Measurements from ENCODE around the gene MMEL1.
A peak's percentile ranks its signal among the peaks of the same experiment; 100 is the strongest.

MMEL1 gene

DNA sequence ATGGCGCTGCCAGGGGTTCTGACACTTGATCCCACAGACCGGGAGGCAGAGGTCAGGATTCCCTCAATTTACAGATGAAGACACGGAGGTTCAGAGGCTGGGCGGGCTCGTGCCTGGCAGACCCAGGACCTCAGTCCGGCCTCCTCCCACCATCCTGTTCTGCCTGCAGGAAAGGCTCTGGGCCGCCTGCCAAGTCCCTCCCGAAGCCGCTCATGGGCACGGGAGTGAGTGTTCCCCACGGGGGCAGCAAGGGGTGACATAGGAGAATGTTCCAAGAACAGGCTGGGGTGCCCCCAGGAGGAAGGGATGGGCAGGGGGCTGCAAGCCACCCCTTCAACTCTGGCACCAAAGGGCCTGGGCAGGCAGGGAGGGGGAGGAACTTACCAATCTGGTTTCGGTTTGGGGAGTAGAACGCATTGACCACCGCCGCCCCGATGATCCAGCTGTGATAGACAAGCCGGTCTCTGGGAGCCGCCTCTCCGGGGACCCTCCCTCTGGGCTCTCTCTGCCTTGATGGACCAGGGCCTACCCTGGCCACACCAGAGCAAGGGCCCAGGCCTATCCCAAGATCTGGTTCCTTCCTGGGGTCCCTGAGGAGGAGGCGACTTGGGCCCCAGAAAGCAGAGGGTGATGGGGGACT lies 38.7 kb downstream of the MMEL1 start (continued):
- TF ChIP-seq, protein P1, sequence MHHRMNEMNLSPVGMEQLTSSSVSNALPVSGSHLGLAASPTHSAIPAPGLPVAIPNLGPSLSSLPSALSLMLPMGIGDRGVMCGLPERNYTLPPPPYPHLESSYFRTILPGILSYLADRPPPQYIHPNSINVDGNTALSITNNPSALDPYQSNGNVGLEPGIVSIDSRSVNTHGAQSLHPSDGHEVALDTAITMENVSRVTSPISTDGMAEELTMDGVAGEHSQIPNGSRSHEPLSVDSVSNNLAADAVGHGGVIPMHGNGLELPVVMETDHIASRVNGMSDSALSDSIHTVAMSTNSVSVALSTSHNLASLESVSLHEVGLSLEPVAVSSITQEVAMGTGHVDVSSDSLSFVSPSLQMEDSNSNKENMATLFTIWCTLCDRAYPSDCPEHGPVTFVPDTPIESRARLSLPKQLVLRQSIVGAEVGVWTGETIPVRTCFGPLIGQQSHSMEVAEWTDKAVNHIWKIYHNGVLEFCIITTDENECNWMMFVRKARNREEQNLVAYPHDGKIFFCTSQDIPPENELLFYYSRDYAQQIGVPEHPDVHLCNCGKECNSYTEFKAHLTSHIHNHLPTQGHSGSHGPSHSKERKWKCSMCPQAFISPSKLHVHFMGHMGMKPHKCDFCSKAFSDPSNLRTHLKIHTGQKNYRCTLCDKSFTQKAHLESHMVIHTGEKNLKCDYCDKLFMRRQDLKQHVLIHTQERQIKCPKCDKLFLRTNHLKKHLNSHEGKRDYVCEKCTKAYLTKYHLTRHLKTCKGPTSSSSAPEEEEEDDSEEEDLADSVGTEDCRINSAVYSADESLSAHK (tag by site-specific recombination; IDR thresholded peaks at IDR 0.05), result no peak
- no peak for TF ChIP-seq ZNF830 (tag by site-specific recombination; IDR thresholded peaks at IDR 0.05; ENCODE audit: low read depth)
- TF ChIP-seq ZNF600 (tag by site-specific recombination; IDR thresholded peaks at IDR 0.05), result peak; percentile 60
- TF ChIP-seq ZBTB1 (tag by site-specific recombination; IDR thresholded peaks at IDR 0.05), result no peak
- TF ChIP-seq ZIC2 (tag by site-specific recombination; IDR thresholded peaks at IDR 0.05), result 0 out of 2 replicates have a peak, but pooled peaks have one; percentile 17
- TF ChIP-seq ZBTB8A (tag by site-specific recombination; IDR thresholded peaks at IDR 0.05), result 0 out of 2 replicates have a peak, but pooled peaks have one; percentile 20
- TF ChIP-seq ZNF184 (tag by site-specific recombination; IDR thresholded peaks at IDR 0.05), result no peak
- TF ChIP-seq, protein P2, sequence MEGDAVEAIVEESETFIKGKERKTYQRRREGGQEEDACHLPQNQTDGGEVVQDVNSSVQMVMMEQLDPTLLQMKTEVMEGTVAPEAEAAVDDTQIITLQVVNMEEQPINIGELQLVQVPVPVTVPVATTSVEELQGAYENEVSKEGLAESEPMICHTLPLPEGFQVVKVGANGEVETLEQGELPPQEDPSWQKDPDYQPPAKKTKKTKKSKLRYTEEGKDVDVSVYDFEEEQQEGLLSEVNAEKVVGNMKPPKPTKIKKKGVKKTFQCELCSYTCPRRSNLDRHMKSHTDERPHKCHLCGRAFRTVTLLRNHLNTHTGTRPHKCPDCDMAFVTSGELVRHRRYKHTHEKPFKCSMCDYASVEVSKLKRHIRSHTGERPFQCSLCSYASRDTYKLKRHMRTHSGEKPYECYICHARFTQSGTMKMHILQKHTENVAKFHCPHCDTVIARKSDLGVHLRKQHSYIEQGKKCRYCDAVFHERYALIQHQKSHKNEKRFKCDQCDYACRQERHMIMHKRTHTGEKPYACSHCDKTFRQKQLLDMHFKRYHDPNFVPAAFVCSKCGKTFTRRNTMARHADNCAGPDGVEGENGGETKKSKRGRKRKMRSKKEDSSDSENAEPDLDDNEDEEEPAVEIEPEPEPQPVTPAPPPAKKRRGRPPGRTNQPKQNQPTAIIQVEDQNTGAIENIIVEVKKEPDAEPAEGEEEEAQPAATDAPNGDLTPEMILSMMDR (tag by site-specific recombination; IDR thresholded peaks at IDR 0.05), result 0 out of 2 replicates have a peak, but pooled peaks have one; percentile 18
- TF ChIP-seq KLF9 (tag by site-specific recombination; IDR thresholded peaks at IDR 0.05; ENCODE audit: low read depth), result no peak
- no peak for TF ChIP-seq ZBTB17 (tag by site-specific recombination; IDR thresholded peaks at IDR 0.05)
- no peak for TF ChIP-seq HOXC10 (CRISPR knock-in tag; IDR thresholded peaks at IDR 0.05)
- TF ChIP-seq, protein P3, sequence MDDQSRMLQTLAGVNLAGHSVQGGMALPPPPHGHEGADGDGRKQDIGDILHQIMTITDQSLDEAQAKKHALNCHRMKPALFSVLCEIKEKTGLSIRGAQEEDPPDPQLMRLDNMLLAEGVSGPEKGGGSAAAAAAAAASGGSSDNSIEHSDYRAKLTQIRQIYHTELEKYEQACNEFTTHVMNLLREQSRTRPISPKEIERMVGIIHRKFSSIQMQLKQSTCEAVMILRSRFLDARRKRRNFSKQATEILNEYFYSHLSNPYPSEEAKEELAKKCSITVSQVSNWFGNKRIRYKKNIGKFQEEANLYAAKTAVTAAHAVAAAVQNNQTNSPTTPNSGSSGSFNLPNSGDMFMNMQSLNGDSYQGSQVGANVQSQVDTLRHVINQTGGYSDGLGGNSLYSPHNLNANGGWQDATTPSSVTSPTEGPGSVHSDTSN (CRISPR knock-in tag; IDR thresholded peaks at IDR 0.05), result no peak
- TF ChIP-seq, protein P4, sequence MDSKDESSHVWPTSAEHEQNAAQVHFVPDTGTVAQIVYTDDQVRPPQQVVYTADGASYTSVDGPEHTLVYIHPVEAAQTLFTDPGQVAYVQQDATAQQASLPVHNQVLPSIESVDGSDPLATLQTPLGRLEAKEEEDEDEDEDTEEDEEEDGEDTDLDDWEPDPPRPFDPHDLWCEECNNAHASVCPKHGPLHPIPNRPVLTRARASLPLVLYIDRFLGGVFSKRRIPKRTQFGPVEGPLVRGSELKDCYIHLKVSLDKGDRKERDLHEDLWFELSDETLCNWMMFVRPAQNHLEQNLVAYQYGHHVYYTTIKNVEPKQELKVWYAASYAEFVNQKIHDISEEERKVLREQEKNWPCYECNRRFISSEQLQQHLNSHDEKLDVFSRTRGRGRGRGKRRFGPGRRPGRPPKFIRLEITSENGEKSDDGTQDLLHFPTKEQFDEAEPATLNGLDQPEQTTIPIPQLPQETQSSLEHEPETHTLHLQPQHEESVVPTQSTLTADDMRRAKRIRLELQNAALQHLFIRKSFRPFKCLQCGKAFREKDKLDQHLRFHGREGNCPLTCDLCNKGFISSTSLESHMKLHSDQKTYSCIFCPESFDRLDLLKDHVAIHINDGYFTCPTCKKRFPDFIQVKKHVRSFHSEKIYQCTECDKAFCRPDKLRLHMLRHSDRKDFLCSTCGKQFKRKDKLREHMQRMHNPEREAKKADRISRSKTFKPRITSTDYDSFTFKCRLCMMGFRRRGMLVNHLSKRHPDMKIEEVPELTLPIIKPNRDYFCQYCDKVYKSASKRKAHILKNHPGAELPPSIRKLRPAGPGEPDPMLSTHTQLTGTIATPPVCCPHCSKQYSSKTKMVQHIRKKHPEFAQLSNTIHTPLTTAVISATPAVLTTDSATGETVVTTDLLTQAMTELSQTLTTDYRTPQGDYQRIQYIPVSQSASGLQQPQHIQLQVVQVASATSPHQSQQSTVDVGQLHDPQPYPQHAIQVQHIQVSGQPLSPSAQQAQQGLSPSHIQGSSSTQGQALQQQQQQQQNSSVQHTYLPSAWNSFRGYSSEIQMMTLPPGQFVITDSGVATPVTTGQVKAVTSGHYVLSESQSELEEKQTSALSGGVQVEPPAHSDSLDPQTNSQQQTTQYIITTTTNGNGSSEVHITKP (tag by site-specific recombination; IDR thresholded peaks at IDR 0.05), result peak; percentile 32; the same call in 1 of the 2 replicates

DNA sequence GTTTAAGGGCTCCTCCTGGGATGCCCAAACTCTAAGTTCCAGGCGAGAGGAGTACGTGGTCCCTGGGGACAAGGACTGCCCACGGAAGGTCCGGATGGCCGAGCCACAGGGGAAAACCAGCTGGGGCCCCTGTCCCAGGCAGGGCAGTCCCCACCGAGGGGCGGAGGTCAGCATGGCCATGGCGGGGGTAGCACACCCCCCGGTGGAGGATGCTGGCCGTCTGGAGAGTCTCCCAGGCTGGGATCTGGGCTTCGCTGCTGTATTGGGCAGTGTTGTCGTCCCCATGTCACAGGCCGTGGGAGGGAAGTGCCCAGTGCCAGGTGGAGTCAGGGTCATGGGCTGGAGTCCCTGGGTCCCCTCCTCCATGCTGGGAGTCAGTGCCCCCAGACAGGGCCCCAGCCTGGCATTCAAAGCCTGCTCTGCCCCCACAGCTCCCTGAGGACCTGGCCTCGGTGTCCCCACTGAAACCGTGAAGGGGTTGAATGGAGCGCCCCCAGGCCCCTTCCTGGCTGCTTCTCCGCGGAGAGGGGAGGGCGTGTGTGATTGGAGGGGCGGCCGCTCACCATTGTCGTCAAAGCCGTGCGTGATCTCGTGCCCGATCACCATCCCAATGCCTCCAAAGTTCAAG lies 39.5 kb downstream of the MMEL1 start:
- H3K27ac ChIP-seq (ENCODE audit: extremely low read depth, low read depth, low read length), result no peak overlapping the region
- TF ChIP-seq ZNF121 (tag by site-specific recombination; IDR thresholded peaks at IDR 0.05), result no peak
- no peak for TF ChIP-seq ZNF558 (tag by site-specific recombination; IDR thresholded peaks at IDR 0.05)
- no peak for TF ChIP-seq ZNF768 (tag by site-specific recombination; IDR thresholded peaks at IDR 0.05)
- no peak for TF ChIP-seq ZNF664 (tag by site-specific recombination; IDR thresholded peaks at IDR 0.05)
- no peak for TF ChIP-seq KLF16 (tag by site-specific recombination; IDR thresholded peaks at IDR 0.05)
- TF ChIP-seq, protein P5, sequence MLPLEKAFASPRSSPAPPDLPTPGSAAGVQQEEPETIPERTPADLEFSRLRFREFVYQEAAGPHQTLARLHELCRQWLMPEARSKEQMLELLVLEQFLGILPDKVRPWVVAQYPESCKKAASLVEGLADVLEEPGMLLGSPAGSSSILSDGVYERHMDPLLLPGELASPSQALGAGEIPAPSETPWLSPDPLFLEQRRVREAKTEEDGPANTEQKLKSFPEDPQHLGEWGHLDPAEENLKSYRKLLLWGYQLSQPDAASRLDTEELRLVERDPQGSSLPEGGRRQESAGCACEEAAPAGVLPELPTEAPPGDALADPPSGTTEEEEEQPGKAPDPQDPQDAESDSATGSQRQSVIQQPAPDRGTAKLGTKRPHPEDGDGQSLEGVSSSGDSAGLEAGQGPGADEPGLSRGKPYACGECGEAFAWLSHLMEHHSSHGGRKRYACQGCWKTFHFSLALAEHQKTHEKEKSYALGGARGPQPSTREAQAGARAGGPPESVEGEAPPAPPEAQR (tag by site-specific recombination; IDR thresholded peaks at IDR 0.05), result no peak
- no peak for TF ChIP-seq GLIS1 (tag by site-specific recombination; IDR thresholded peaks at IDR 0.05)
- TF ChIP-seq KLF8 (tag by site-specific recombination; IDR thresholded peaks at IDR 0.05), result no peak
- no peak for TF ChIP-seq SETDB1 (IDR thresholded peaks at IDR 0.05; ENCODE audit: insufficient read length, low read length)
- no peak for TF ChIP-seq ZNF266 (tag by site-specific recombination; IDR thresholded peaks at IDR 0.05; ENCODE audit: low read depth)
- TF ChIP-seq SALL2 (tag by site-specific recombination; IDR thresholded peaks at IDR 0.05; ENCODE audit: borderline replicate concordance), result no peak
- no peak for TF ChIP-seq ZNF621 (tag by site-specific recombination; IDR thresholded peaks at IDR 0.05)
- no peak for TF ChIP-seq ZNF292 (tag by site-specific recombination; IDR thresholded peaks at IDR 0.05; ENCODE audit: borderline replicate concordance, low read depth)
- H3K4me3 ChIP-seq (ENCODE audit: low read depth, low read length), result no peak overlapping the region
- H3K9me3 ChIP-seq (ENCODE audit: control insufficient read depth, insufficient read depth, low read depth, low read length), result no peaks in the 10 kb centered on the region
- POLR2A ChIA-PET, result no interaction called here
- H3K4me1 ChIP-seq (ENCODE audit: control insufficient read depth, insufficient read depth, low read length), result no peaks in the 10 kb centered on the region
- H3K36me3 ChIP-seq (ENCODE audit: control insufficient read depth in 2 of 2, insufficient read depth in 1 of 2, low read length in 2 of 2), result peaks cover 0 to 16% of the 10 kb centered on the region in 2 experiments; a peak in 1 of 3 replicates
- CTCF ChIA-PET, result no interaction called here
